Suprapubic skin (tissue), 4 donors: ENCODE data around the gene CFAP46. TPM values are rescaled to one million over a fixed set of nuclear protein-coding genes. Genes with fewer than 3 reads are reported as not detected.

ENCODE experiments used
- DNase-seq, 2 donors: peaks; one replicate each; pipeline ENCODE4 v3.0.0-alpha.2; 2019; ENCODE audit warnings: low spot score in 2 of 2
- H3K27ac ChIP-seq: fragments of 200-600 bp; sonication (generic); one replicate; pipeline ENCODE4 v1.5.1; 2019
- H3K27me3 ChIP-seq: fragments of 200-600 bp; sonication (generic); one replicate; pipeline ENCODE4 v1.5.1; 2019
- H3K36me3 ChIP-seq: fragments of 200-600 bp; sonication (generic); one replicate; pipeline ENCODE4 v1.5.1; 2019
- H3K4me1 ChIP-seq: fragments of 200-600 bp; sonication (generic); one replicate; pipeline ENCODE4 v1.5.1; 2019
- H3K4me3 ChIP-seq: fragments of 200-600 bp; sonication (generic); one replicate; pipeline ENCODE4 v1.5.1; 2019; ENCODE audit warnings: mild to moderate bottlenecking
- H3K9me3 ChIP-seq: fragments of 200-600 bp; sonication (generic); one replicate; pipeline ENCODE4 v1.5.1; 2019
- CTCF ChIP-seq, 2 donors: fragments of 200-600 bp in 1 of 2; fragments of 450-650 bp in 1 of 2; sonication (generic) in 1 of 2; IDR thresholded peaks; one replicate each; pipeline ENCODE4 v1.5.1; 2016 to 2019; ENCODE audit warnings: antibody characterized with exemption in 2 of 2, mild to moderate bottlenecking in 1 of 2, moderate library complexity in 1 of 2
- EP300 ChIP-seq: sonication (generic); formaldehyde crosslinking; IDR thresholded peaks from one replicate; pipeline ENCODE4 v1.6.1; 2017; ENCODE audit warnings: antibody characterized with exemption
- POLR2A ChIP-seq, 2 donors: fragments of 450-650 bp; IDR thresholded peaks; one replicate each; pipeline ENCODE4 v1.6.1; 2017; ENCODE audit warnings: antibody characterized with exemption in 2 of 2, mild to moderate bottlenecking in 2 of 2, moderate library complexity in 2 of 2
- POLR2AphosphoS5 ChIP-seq, 3 donors: sonication (generic); formaldehyde crosslinking; IDR thresholded peaks; one replicate each; pipeline ENCODE4 v1.6.1; 2017; ENCODE audit warnings: antibody characterized with exemption in 3 of 3
- WGBS: methylation state at CpG from one replicate; pipeline ENCODE4 v1.1.5; 2018; 5-methylcytosine and 5-hydroxymethylcytosine counted together
- total RNA-seq, 4 donors: library from RNA; depleted of rRNA; stranded (reverse); fragments of >200 nt; gene quantifications; one replicate each; pipeline ENCODE4 v1.1.0, GENCODE V29; 2016

Gene CFAP46
- total RNA-seq, 4 donors from 2014 or later, result 0.11 to 0.21 TPM; not detected in 2

GRCh38 chr10:132804287-132804686, 138.1 kb downstream of the CFAP46 start:
- no peaks in the 10 kb centered on the region for H3K4me1 ChIP-seq
- H3K9me3 ChIP-seq, result no peaks in the 10 kb centered on the region
- TF ChIP-seq POLR2A (IDR thresholded peaks at IDR 0.05) (no peak), CTCF (IDR thresholded peaks at IDR 0.05) (no peak), EP300 (no peak), POLR2AphosphoS5 (IDR thresholded peaks at IDR 0.05) (no peak)
- DNase-seq, result no peak
- H3K27ac ChIP-seq, result no peak overlapping the region
- 90% methylated on average over 11 of the region's 11 CpGs for WGBS
- H3K4me3 ChIP-seq, result no peak overlapping the region
- H3K36me3 ChIP-seq, result no peaks in the 10 kb centered on the region
- H3K27me3 ChIP-seq, result peaks cover 40% of the 10 kb centered on the region

- Histone ChIP-seq H3K9me3 (no peaks in the 10 kb centered on the region), H3K36me3 (no peaks in the 10 kb centered on the region), H3K4me3 (no peak overlapping the region), H3K4me1 (no peaks in the 10 kb centered on the region), H3K27me3 (peaks cover 33% of the 10 kb centered on the region), H3K27ac (no peak overlapping the region)
- WGBS, result 84% methylated on average over 33 of the region's 34 CpGs
- no peak for DNase-seq
- TF ChIP-seq CTCF (IDR thresholded peaks at IDR 0.05) (no peak), EP300 (no peak), POLR2AphosphoS5 (IDR thresholded peaks at IDR 0.05) (no peak), POLR2A (IDR thresholded peaks at IDR 0.05) (no peak)
Measured at GRCh38 chr10:132803416-132804210, 138.8 kb downstream of the CFAP46 start.

- no peaks in the 10 kb centered on the region for H3K4me1 ChIP-seq
Measured at GRCh38 chr10:132802694-132803320, 139.6 kb downstream of the CFAP46 start.

GRCh38 chr10:132802048-132802447, 140.3 kb downstream of the CFAP46 start:
- TF ChIP-seq POLR2AphosphoS5 (IDR thresholded peaks at IDR 0.05), result no peak
- TF ChIP-seq EP300, result no peak
- no peak for TF ChIP-seq CTCF (IDR thresholded peaks at IDR 0.05)
- no peak for TF ChIP-seq POLR2A (IDR thresholded peaks at IDR 0.05)
- Histone ChIP-seq H3K4me1 (no peaks in the 10 kb centered on the region), H3K27ac (no peak overlapping the region), H3K27me3 (peaks cover 20% of the 10 kb centered on the region), H3K4me3 (no peak overlapping the region), H3K36me3 (no peaks in the 10 kb centered on the region), H3K9me3 (no peaks in the 10 kb centered on the region)
- no peak for DNase-seq
- WGBS, result 68% methylated on average over 3 of the region's 8 CpGs

More at GRCh38 chr10:132802694-132803320, 139.6 kb downstream of the CFAP46 start:
- no peaks in the 10 kb centered on the region for H3K36me3 ChIP-seq
- no peak overlapping the region for H3K4me3 ChIP-seq
- no peak for DNase-seq
- H3K27me3 ChIP-seq, result peaks cover 27% of the 10 kb centered on the region
- H3K27ac ChIP-seq, result no peak overlapping the region
- WGBS, result 65% methylated on average over 9 of the region's 16 CpGs
- no peak for TF ChIP-seq POLR2AphosphoS5 (IDR thresholded peaks at IDR 0.05)
- no peak for TF ChIP-seq POLR2A (IDR thresholded peaks at IDR 0.05)
- H3K9me3 ChIP-seq, result no peaks in the 10 kb centered on the region

- DNase-seq, result no peak
- TF ChIP-seq POLR2AphosphoS5 (IDR thresholded peaks at IDR 0.05) (no peak), EP300 (no peak), POLR2A (IDR thresholded peaks at IDR 0.05) (no peak), CTCF (IDR thresholded peaks at IDR 0.05) (no peak)
- WGBS, result 98% methylated on average over 7 of the region's 11 CpGs
- Histone ChIP-seq H3K27ac (no peak overlapping the region), H3K4me1 (no peaks in the 10 kb centered on the region), H3K9me3 (no peaks in the 10 kb centered on the region), H3K4me3 (no peak overlapping the region), H3K27me3 (peaks cover 19% of the 10 kb centered on the region), H3K36me3 (no peaks in the 10 kb centered on the region)
Measured at GRCh38 chr10:132799865-132800264, 142.5 kb downstream of the CFAP46 start.
